Kidney epithelial cell (primary cell): ENCODE measurements around the gene JARID2. TPM values are rescaled to one million over a fixed set of nuclear protein-coding genes. Genes with fewer than 3 reads are reported as not detected.
A peak's percentile ranks its signal among the peaks of the same experiment; 100 is the strongest.

ENCODE experiments used
- DNase-seq: peaks from one replicate; pipeline ENCODE4 v3.0.0-alpha.2; 2010; ENCODE audit warnings: low read depth
- H3K27me3 ChIP-seq: 2 replicates; pipeline ENCODE4 v1.6.0; 2011; ENCODE audit warnings: low read length; ENCODE audit not compliant: control insufficient read depth, insufficient read depth
- H3K36me3 ChIP-seq: 2 replicates; pipeline ENCODE4 v1.5.1; 2011; ENCODE audit warnings: low read length; ENCODE audit not compliant: control insufficient read depth, insufficient read depth
- H3K4me3 ChIP-seq: 2 replicates; pipeline ENCODE4 v1.5.1; 2011; ENCODE audit warnings: low read depth, mild to moderate bottlenecking, control low read depth, low read length
- CTCF ChIP-seq: IDR thresholded peaks from 2 replicates; pipeline ENCODE4 v1.5.1; 2011; ENCODE audit warnings: mild to moderate bottlenecking, moderate library complexity, low read length, control low read depth, inconsistent platforms; ENCODE audit not compliant: insufficient read depth, poor library complexity, severe bottlenecking
- total RNA-seq: library from RNA; depleted of rRNA; stranded (reverse); fragments of >200 nt; gene quantifications from 2 replicates; pipeline ENCODE4 v1.2.3, GENCODE V29; 2015

JARID2 gene
- total RNA-seq, 1 donor from 2014 or later, result 15.2 TPM

GRCh38 chr6:15386756-15387112, 140.9 kb downstream of the JARID2 start:
- TF ChIP-seq CTCF, result no peak
- DNase-seq, result no peak
- H3K4me3 ChIP-seq, result no peak overlapping the region
- H3K36me3 ChIP-seq, result no peaks in the 10 kb centered on the region
- H3K27me3 ChIP-seq, result no peaks in the 10 kb centered on the region

GRCh38 chr6:15387118-15387517, 141.2 kb downstream of the JARID2 start:
- no peaks in the 10 kb centered on the region for H3K27me3 ChIP-seq
- H3K36me3 ChIP-seq, result no peaks in the 10 kb centered on the region
- no peak overlapping the region for H3K4me3 ChIP-seq
- no peak for DNase-seq
- TF ChIP-seq CTCF, result no peak

- Histone ChIP-seq H3K4me3 (no peak overlapping the region), H3K27me3 (no peaks in the 10 kb centered on the region), H3K36me3 (no peaks in the 10 kb centered on the region)
- DNase-seq, result no peak
- TF ChIP-seq CTCF, result no peak
Observed at GRCh38 chr6:15389084-15389764, 143.4 kb downstream of the JARID2 start.

- Histone ChIP-seq H3K27me3 (no peaks in the 10 kb centered on the region), H3K36me3 (no peaks in the 10 kb centered on the region), H3K4me3 (no peak overlapping the region)
- no peak for DNase-seq
- TF ChIP-seq CTCF, result peak; percentile 60
Observed at GRCh38 chr6:15389765-15390723, 144.2 kb downstream of the JARID2 start.

DNA sequence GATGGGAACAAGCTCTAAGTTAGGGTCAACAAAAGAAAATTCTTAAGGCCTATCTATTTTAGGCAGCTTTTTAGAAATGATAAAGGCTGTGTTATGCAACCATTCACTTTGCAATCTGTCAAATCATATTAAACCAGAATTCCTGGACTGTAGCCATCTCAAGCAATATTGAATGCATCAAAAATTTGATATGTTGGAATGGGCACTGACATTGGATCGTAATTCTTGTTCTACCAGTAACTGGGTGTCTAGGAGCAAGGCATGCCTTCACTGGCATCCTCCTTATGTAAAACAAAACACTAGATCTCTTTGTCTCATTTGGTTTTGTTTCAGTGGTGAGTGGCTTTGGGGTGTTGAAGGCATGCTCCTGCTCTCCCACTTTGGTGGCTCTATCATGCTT, 145.6 kb downstream of the JARID2 start:
- no peak for DNase-seq
- TF ChIP-seq CTCF, result no peak
- H3K27me3 ChIP-seq, result no peaks in the 10 kb centered on the region
- no peak overlapping the region for H3K4me3 ChIP-seq
- no peaks in the 10 kb centered on the region for H3K36me3 ChIP-seq
